Lower leg skin (tissue), 3 donors: ENCODE data around the gene RAB4B.

Experiments used
- CTCF ChIP-seq, 3 donors: fragments of 450-650 bp; IDR thresholded peaks; one replicate each; pipeline ENCODE4 v1.5.1; 2016; ENCODE audit warnings: antibody characterized with exemption in 3 of 3, mild to moderate bottlenecking in 3 of 3, moderate library complexity in 2 of 3
- POLR2A ChIP-seq, 2 donors: fragments of 450-650 bp; IDR thresholded peaks; one replicate each; pipeline ENCODE4 v1.6.1; 2016 to 2017; ENCODE audit warnings: antibody characterized with exemption in 2 of 2, mild to moderate bottlenecking in 1 of 2, moderate library complexity in 1 of 2

DNA sequence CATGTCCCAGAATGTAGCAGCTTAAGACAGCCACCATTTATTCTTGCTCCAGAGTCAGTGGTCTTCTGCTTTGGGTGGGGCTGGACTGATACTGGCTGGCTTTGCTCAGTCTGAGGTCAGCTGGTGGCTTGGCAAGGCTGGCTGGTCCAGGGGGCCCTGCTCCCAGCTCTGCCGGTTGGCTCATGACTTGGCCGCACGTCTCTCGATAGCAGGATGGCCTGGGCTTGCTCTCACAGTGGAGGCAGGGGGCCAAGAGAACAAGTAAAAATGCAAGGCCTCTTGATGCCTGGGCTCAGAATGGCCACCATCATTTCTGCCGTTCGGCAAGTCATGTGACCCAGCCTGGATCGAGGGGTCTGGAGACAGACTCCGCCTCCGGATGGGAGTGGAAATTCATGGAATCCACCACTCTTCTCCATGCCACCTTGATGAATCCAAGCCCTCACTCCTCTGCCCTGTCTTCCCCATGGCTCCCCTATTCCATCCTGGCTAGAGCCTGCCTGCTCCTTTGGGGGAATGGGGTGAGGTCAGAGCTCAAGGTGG is 40.9 kb upstream of the RAB4B start:
- TF ChIP-seq CTCF (IDR thresholded peaks at IDR 0.05) (no peak), POLR2A (IDR thresholded peaks at IDR 0.05) (no peak)
